Smooth muscle cell (in vitro differentiated cells): ENCODE results near the gene GPRC5C. TPM values are rescaled to one million over a fixed set of nuclear protein-coding genes. Genes with fewer than 3 reads are reported as not detected.

Source experiments
- DNase-seq: peaks from one replicate; lab custom pipeline; 2025; ENCODE audit not compliant: unreplicated experiment; lab: John Stamatoyannopoulos, UW
- H2AFZ ChIP-seq: fragments of 200-600 bp; sonication (generic); 2 replicates; pipeline ENCODE4 v1.6.0; 2016; ENCODE audit warnings: antibody characterized with exemption, low read depth, mild to moderate bottlenecking
- H3F3A ChIP-seq: fragments of 200-600 bp; sonication (generic); 2 replicates; pipeline ENCODE4 v1.6.0; 2017; ENCODE audit warnings: antibody characterized with exemption, low read depth
- H3K27ac ChIP-seq: fragments of 200-600 bp; sonication (generic); 2 replicates; pipeline ENCODE4 v1.5.1; 2016; ENCODE audit warnings: low read depth, mild to moderate bottlenecking
- H3K27me3 ChIP-seq: fragments of 200-600 bp; sonication (generic); 2 replicates; pipeline ENCODE4 v1.6.1; 2016; ENCODE audit warnings: low read depth, mild to moderate bottlenecking
- H3K36me3 ChIP-seq: fragments of 200-600 bp; sonication (generic); 2 replicates; pipeline ENCODE4 v1.5.1; 2016; ENCODE audit warnings: low read depth
- H3K4me1 ChIP-seq: fragments of 200-600 bp; sonication (generic); 2 replicates; pipeline ENCODE4 v1.5.1; 2016; ENCODE audit warnings: low read depth
- H3K4me2 ChIP-seq: fragments of 200-600 bp; sonication (generic); 2 replicates; pipeline ENCODE4 v1.6.0; 2016; ENCODE audit warnings: mild to moderate bottlenecking
- H3K4me3 ChIP-seq: fragments of 200-600 bp; sonication (generic); 2 replicates; pipeline ENCODE4 v1.5.1; 2016; ENCODE audit warnings: mild to moderate bottlenecking
- H3K79me2 ChIP-seq: fragments of 200-600 bp; sonication (generic); 2 replicates; pipeline ENCODE4 v1.6.0; 2016; ENCODE audit warnings: low read depth, mild to moderate bottlenecking
- H3K9ac ChIP-seq: fragments of 200-600 bp; sonication (generic); 2 replicates; pipeline ENCODE4 v1.6.0; 2016; ENCODE audit warnings: low read depth
- H3K9me3 ChIP-seq: fragments of 200-600 bp; sonication (generic); replicated peaks from 2 replicates; pipeline ENCODE4 v1.5.1; 2016; ENCODE audit warnings: low read depth
- H4K20me1 ChIP-seq: fragments of 200-600 bp; sonication (generic); 2 replicates; pipeline ENCODE4 v1.6.0; 2016; ENCODE audit warnings: low read depth
- CTCF ChIP-seq: fragments of 200-600 bp; sonication (generic); IDR thresholded peaks from 2 replicates; pipeline ENCODE4 v1.5.1; 2017; ENCODE audit warnings: borderline replicate concordance, mild to moderate bottlenecking, antibody characterized with exemption; ENCODE audit not compliant: insufficient read depth, poor library complexity, severe bottlenecking
- WGBS: methylation state at CpG from one replicate; pipeline ENCODE4 v1.1.7; 2016; ENCODE audit warnings: low lambda C conversion rate; 5-methylcytosine and 5-hydroxymethylcytosine counted together
- polyA plus RNA-seq: library from polyadenylated mRNA; unstranded; fragments of >200 nt; fragmentation: Nextera tagmentation; extraction: Ambion mirVana; gene quantifications from 2 replicates; pipeline ENCODE4 v1.2.1, GENCODE V29; 2016
- total RNA-seq: library from RNA; depleted of rRNA; stranded (reverse); fragments of >200 nt; gene quantifications from 2 replicates; pipeline ENCODE4 v1.2.3, GENCODE V29; 2014

The GPRC5C gene
- 57.0 and 64.5 TPM in 2 replicates for total RNA-seq
- polyA plus RNA-seq, result 96.9 and 103 TPM in 2 replicates

- peaks cover 17% of the 10 kb centered on the region for H3K4me1 ChIP-seq
- H4K20me1 ChIP-seq, result peaks cover 40% of the 10 kb centered on the region
- peak within 1 kb of the TSS; percentile 71 for H3K4me3 ChIP-seq
- TF ChIP-seq CTCF, result no peak
- peak within 1 kb of the TSS; percentile 86 for H3K9ac ChIP-seq
- H3K4me2 ChIP-seq, result peak within 1 kb of the TSS; percentile 92
- H3K36me3 ChIP-seq, result no peaks in the 10 kb centered on the region
- no peaks in the 10 kb centered on the region for H3F3A ChIP-seq
- H3K27ac ChIP-seq, result peak within 1 kb of the TSS; percentile 96
- DNase-seq, result peak; percentile 50
- no peaks in the 10 kb centered on the region for H3K27me3 ChIP-seq
- no peaks in the 10 kb centered on the region for H3K9me3 ChIP-seq
- H2AFZ ChIP-seq, result peak within 1 kb of the TSS; percentile 71
- WGBS, result under 1% methylated on average over 66 of the region's 81 CpGs
- peaks cover 49% of the 10 kb centered on the region for H3K79me2 ChIP-seq
Measured at GRCh38 chr17:74431568-74432423, at the start of gene GPRC5C. TSS of gene GPRC5C (plus strand) at chr17:74432088. CDS start at chr17:74439777, 7,689 bp downstream.

DNA sequence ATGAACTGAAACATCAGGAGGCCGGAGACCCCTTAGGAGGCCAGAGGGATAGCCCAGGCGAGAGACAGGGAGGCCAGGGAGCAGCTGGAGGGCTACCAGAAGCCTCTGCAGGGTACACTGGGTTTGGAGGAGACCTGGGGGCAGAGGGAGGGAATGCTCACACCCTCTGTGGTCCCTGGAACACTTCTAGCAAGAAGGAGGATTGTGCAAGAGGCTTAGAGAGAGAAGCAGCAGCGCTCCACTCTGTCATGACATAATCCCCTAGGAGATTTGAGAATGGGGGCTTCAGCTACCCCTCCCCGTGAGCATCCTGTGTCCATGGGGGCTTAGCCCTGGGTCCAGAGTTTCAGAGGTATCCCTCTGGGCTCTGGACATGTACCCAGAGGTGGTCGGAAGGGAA is 48.7 kb upstream of the GPRC5C start:
- DNase-seq, result no peak
- H3K4me2 ChIP-seq, result no peak overlapping the region
- H3K36me3 ChIP-seq, result no peaks in the 10 kb centered on the region
- TF ChIP-seq CTCF, result no peak
- H3K4me1 ChIP-seq, result peaks cover 20% of the 10 kb centered on the region
- no peak overlapping the region for H3K9ac ChIP-seq
- peaks cover 5% of the 10 kb centered on the region for H3F3A ChIP-seq
- H3K4me3 ChIP-seq, result no peak overlapping the region
- H3K27ac ChIP-seq, result no peak overlapping the region
- H3K27me3 ChIP-seq, result no peaks in the 10 kb centered on the region
- no peaks in the 10 kb centered on the region for H3K9me3 ChIP-seq
- WGBS, result 73% methylated on average over 5 of the region's 5 CpGs
- no peaks in the 10 kb centered on the region for H4K20me1 ChIP-seq
- H2AFZ ChIP-seq, result no peak overlapping the region
- no peaks in the 10 kb centered on the region for H3K79me2 ChIP-seq

DNA sequence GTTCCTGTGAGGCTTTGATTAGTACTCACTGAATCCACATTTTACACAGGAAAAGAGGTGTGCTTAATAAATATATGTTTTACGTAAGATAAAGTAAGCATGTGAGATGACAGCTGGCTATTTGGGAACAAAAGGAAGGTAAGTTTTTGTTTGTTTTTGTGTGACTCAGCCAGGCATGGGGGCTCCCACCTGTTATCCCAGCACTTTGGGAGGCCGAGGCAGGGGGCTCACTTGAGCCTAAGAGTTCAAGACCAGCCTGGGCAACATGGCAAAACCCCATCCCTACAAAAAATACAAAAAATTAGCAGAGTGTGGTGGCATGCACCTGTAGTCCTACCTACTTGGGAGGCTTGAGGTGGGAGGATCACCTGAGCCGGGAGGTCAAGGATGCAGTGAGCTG is 46.7 kb upstream of the GPRC5C start:
- Histone ChIP-seq H3K36me3 (no peaks in the 10 kb centered on the region), H3K9me3 (no peaks in the 10 kb centered on the region), H3K9ac (no peak overlapping the region), H3K4me1 (peaks cover 13% of the 10 kb centered on the region), H4K20me1 (no peaks in the 10 kb centered on the region), H3K4me3 (no peak overlapping the region), H3K4me2 (no peak overlapping the region), H3K27ac (no peak overlapping the region), H3K27me3 (no peaks in the 10 kb centered on the region), H3K79me2 (no peaks in the 10 kb centered on the region), H3F3A (peaks cover 5% of the 10 kb centered on the region), H2AFZ (no peak overlapping the region)
- TF ChIP-seq CTCF, result no peak
- DNase-seq, result no peak
- 94% methylated on average over 3 of the region's 3 CpGs for WGBS
